Calu3 (cell line): ENCODE results near the gene BACH1. TPM values are rescaled to one million over a fixed set of nuclear protein-coding genes. Genes with fewer than 3 reads are reported as not detected.

Source experiments
- BruUV-seq: library from RNA; stranded (reverse); fragments of 400-500 nt; replicated peaks from 2 replicates; lab custom pipeline; 2021; lab: Mats Ljungman, UMichigan
- CTCF ChIA-PET: fragments of 300-600 bp; sonication (Branson Sonifier 250); formaldehyde crosslinking; loops from one replicate; lab custom pipeline; 2022; ENCODE audit warnings: antibody characterized with exemption; lab: Charles Lee
- DNase-seq: peaks from one replicate; pipeline ENCODE4 v3.0.0; 2022
- H3K27ac Mint-ChIP-seq: one replicate; pipeline ENCODE4 v1.8.0; 2022; ENCODE audit warnings: mixed read lengths; ENCODE audit not compliant: unreplicated experiment
- H3K27me3 Mint-ChIP-seq: one replicate; pipeline ENCODE4 v1.8.0; 2022; ENCODE audit warnings: mixed read lengths; ENCODE audit not compliant: unreplicated experiment
- H3K36me3 Mint-ChIP-seq: one replicate; pipeline ENCODE4 v1.8.0; 2022; ENCODE audit warnings: mild to moderate bottlenecking, moderate library complexity, mixed read lengths; ENCODE audit not compliant: insufficient read depth, unreplicated experiment
- H3K4me1 Mint-ChIP-seq: one replicate; pipeline ENCODE4 v1.8.0; 2022; ENCODE audit warnings: mild to moderate bottlenecking, low read depth, mixed read lengths; ENCODE audit not compliant: unreplicated experiment
- H3K4me3 Mint-ChIP-seq: one replicate; pipeline ENCODE4 v1.8.0; 2022; ENCODE audit warnings: mild to moderate bottlenecking, low read depth, moderate library complexity, mixed read lengths; ENCODE audit not compliant: unreplicated experiment
- H3K9me3 Mint-ChIP-seq: one replicate; pipeline ENCODE4 v1.8.0; 2022; ENCODE audit warnings: low read depth, mixed read lengths; ENCODE audit not compliant: unreplicated experiment
- intact Hi-C: fragments of 100-400 bp; cut with micrococcal nuclease; formaldehyde crosslinking; loops from one replicate; pipeline ENCODE4 v1.10.0; 2022; ENCODE audit not compliant: unreplicated experiment
- total RNA-seq: library from RNA; stranded (reverse); gene quantifications from 2 replicates; pipeline ENCODE4 v1.2.3, GENCODE V29; 2022
- TF ChIP-seq, protein P1 (sequence below): fragments of 200-600 bp; IDR thresholded peaks from one replicate; pipeline ENCODE4 v1.8.0; 2022; ENCODE audit warnings: antibody characterized with exemption; ENCODE audit not compliant: unreplicated experiment

The BACH1 gene
- total RNA-seq, 1 experiment from 2014 or later, result 80.2 TPM

DNA sequence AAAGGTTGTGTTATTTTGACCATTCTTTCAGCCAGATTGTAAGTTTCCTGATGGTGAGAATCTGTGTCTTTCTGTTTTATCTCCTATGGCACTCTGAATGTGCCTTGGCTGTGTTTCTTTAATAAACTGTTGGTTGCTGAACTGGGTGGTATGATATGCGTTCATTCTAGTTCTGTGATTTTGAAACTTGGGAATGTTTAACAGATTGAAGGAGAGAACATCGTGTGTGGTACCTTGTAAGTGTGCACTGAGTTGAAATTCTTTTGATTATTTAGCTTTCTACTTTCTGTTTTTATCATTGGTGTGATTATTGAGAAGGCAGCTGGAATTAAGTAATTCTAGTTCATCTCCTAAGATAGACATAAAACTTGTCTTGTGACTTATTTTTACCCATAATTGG, 4.6 kb downstream of the BACH1 start:
- no TSS peak for BruUV-seq
- no peak for DNase-seq
- Mint-ChIP-seq H3K4me3 (peak overlapping the region; percentile 94), H3K9me3 (no peaks in the 10 kb centered on the region), H3K36me3 (peaks cover 41% of the 10 kb centered on the region), H3K27ac (no peak overlapping the region), H3K27me3 (no peaks in the 10 kb centered on the region), H3K4me1 (peaks cover 20% of the 10 kb centered on the region)
- intact Hi-C loops, result loop anchor here (5.0 kb wide), 2 partner anchors 34 to 211 kb away; no protein-coding TSS in a partner anchor
- CTCF ChIA-PET, result interaction anchor here (1.2 kb wide), 1 partner anchor 43 kb away, joined by 3 read pairs; no protein-coding TSS in a partner anchor
- TF ChIP-seq, protein P1, sequence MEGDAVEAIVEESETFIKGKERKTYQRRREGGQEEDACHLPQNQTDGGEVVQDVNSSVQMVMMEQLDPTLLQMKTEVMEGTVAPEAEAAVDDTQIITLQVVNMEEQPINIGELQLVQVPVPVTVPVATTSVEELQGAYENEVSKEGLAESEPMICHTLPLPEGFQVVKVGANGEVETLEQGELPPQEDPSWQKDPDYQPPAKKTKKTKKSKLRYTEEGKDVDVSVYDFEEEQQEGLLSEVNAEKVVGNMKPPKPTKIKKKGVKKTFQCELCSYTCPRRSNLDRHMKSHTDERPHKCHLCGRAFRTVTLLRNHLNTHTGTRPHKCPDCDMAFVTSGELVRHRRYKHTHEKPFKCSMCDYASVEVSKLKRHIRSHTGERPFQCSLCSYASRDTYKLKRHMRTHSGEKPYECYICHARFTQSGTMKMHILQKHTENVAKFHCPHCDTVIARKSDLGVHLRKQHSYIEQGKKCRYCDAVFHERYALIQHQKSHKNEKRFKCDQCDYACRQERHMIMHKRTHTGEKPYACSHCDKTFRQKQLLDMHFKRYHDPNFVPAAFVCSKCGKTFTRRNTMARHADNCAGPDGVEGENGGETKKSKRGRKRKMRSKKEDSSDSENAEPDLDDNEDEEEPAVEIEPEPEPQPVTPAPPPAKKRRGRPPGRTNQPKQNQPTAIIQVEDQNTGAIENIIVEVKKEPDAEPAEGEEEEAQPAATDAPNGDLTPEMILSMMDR, result no peak

DNA sequence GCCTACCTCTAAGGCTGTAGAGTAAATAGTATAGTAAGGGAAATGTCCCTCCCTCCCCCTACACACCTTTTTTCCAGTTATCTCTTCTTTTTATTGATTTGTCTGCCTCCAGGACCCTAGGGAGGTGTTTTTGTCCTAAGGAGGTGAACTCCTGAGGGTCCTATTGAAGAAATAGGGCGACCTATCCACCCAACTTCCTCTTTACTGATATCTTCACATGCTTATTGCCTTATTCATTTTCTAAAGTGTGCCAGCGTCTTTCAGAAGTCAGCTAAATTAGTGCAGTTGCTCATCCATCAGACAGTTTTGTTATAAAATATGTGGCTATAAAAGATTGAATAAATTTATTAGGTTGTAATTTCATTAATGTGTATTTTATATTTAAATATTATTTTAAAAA, 5.9 kb downstream of the BACH1 start:
- intact Hi-C loops, result loop anchor here (5.0 kb wide), 2 partner anchors 33 to 212 kb away; no protein-coding TSS in a partner anchor
- H3K36me3 Mint-ChIP-seq, result peaks cover 31% of the 10 kb centered on the region
- no peaks in the 10 kb centered on the region for H3K9me3 Mint-ChIP-seq
- H3K27me3 Mint-ChIP-seq, result no peaks in the 10 kb centered on the region
- TF ChIP-seq, protein P1, result no peak
- H3K4me1 Mint-ChIP-seq, result peaks cover 20% of the 10 kb centered on the region
- no TSS peak for BruUV-seq
- no peak for DNase-seq
- H3K4me3 Mint-ChIP-seq, result no peak overlapping the region
- no peak overlapping the region for H3K27ac Mint-ChIP-seq
- CTCF ChIA-PET, result interaction anchor here (1.0 kb wide), 1 partner anchor 44 kb away, joined by 3 read pairs; no protein-coding TSS in a partner anchor

DNA sequence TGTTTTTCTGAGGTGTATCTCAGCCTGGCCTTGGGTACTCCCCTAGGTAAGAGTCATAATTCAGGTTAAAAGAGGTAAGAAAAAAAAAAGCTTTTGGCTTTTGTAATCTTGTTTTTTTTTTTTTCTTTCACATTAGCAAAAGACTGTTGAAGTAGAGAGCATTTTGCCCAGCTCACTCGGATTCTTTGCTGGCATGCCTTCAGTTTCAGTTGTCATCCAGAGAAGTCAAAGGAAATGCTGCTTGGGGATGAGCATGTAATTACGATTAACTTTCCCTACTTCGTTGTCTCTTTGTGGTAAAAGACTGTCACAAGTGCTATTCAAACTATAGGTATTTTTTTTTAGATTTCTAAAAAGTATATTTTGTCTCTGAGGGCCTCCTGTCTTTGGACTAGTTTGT, 6.3 kb downstream of the BACH1 start:
- no peak overlapping the region for H3K4me3 Mint-ChIP-seq
- BruUV-seq, result no TSS peak
- no peaks in the 10 kb centered on the region for H3K27me3 Mint-ChIP-seq
- H3K36me3 Mint-ChIP-seq, result peaks cover 26% of the 10 kb centered on the region
- H3K27ac Mint-ChIP-seq, result no peak overlapping the region
- no peak for DNase-seq
- H3K4me1 Mint-ChIP-seq, result peaks cover 20% of the 10 kb centered on the region
- intact Hi-C loops, result no loop called here
- H3K9me3 Mint-ChIP-seq, result no peaks in the 10 kb centered on the region
- TF ChIP-seq, protein P1, result no peak
- CTCF ChIA-PET, result interaction anchor here (0.6 to 1.0 kb wide), 2 partner anchors 44 to 139 kb away, joined by 3 read pairs; no protein-coding TSS in a partner anchor

DNA sequence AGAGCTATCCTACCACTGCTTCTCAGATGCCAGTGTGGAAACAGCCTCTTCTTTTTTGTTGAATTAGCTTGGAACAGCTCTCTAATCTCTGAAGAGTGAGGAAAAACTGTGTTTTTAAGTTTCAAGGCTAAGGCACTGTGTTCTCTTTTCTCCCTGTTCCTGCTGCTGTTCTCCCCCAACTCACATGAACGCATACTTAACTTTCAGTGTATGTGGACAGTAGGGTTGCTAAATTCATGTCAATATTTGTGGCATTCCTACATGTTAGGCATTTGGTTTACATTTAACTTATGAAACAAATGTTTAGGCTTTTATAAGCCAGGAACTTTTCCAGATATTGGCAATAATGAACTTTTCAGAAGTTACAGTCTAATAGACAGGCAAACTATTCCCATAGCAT, 6.8 kb downstream of the BACH1 start:
- TF ChIP-seq, protein P1, result no peak
- no TSS peak for BruUV-seq
- Mint-ChIP-seq H3K27ac (peak overlapping the region; percentile 4), H3K4me3 (peak overlapping the region; percentile 6), H3K4me1 (peaks cover 24% of the 10 kb centered on the region), H3K36me3 (peaks cover 21% of the 10 kb centered on the region), H3K9me3 (peaks cover 1% of the 10 kb centered on the region), H3K27me3 (no peaks in the 10 kb centered on the region)
- DNase-seq, result no peak
- intact Hi-C loops, result no loop called here
- CTCF ChIA-PET, result interaction anchor here (0.6 to 1.0 kb wide), 2 partner anchors 43 to 140 kb away, joined by 3 read pairs; no protein-coding TSS in a partner anchor
